Uterus (tissue), 2 donors: ENCODE data around the gene DMRTC2.

Experiments used
- CTCF ChIP-seq, 4 experiments: fragments of 200-600 bp in 2 of 4; fragments of 450-650 bp in 2 of 4; sonication (generic) in 2 of 4; IDR thresholded peaks; one replicate each; pipeline ENCODE4 v1.5.1; 2016 to 2019; ENCODE audit warnings: antibody characterized with exemption in 4 of 4, mild to moderate bottlenecking in 2 of 4, moderate library complexity in 1 of 4
- POLR2A ChIP-seq, 2 donors: fragments of 450-650 bp; IDR thresholded peaks; one replicate each; pipeline ENCODE4 v1.6.1; 2016; ENCODE audit warnings: antibody characterized with exemption in 2 of 2, mild to moderate bottlenecking in 1 of 2, moderate library complexity in 1 of 2

- TF ChIP-seq POLR2A (IDR thresholded peaks at IDR 0.05) (peak; percentile 45 to 81), CTCF (IDR thresholded peaks at IDR 0.05) (peak; percentile 46 to 85 (median 74))
Measured at GRCh38 chr19:41859618-41860418, 15.0 kb downstream of the DMRTC2 start, which contains the start of gene RPS19.
